ENCODE measurements around the gene SYNDIG1. TPM values are rescaled to one million over a fixed set of nuclear protein-coding genes. Genes with fewer than 3 reads are reported as not detected.

SYNDIG1 gene
- total RNA-seq, 4 donors from 2014 or later, result 0.20 to 1.3 (median 0.66) TPM; not detected in 1

DNA sequence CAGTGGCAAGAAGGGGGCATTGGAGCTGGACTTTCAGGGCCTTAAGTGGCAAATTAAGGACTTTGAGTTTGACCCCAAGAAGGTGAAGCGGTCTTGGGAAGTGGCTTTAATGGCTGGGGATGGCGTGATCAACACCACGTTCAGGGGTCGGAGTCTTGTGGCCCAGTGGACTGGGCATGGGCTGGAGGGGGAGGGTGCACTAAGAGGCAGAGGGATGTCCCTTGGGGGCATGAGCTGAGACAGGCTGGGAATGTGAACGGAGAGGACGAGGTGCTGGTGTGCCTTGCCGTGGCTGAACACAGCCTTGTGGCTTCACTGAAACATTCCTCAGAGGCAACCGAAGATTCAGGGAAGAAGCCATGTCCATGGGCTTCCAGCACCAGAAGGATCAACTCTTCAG lies 227.0 kb downstream of the SYNDIG1 start:
- intact Hi-C loops (cut with DNase I; ENCODE audit: low total_unique reads) (no loop called here), in situ Hi-C loops (cut with MboI; ENCODE audit: low sequenced_read_pairs in 4 of 4) (no loop called here)
- Histone ChIP-seq H3K9me3 (no peaks in the 10 kb centered on the region), H3K27me3 (no peaks in the 10 kb centered on the region), H3K4me3 (no peak overlapping the region), H3K27ac (no peak overlapping the region), H3K36me3 (no peaks in the 10 kb centered on the region), H3K4me1 (no peaks in the 10 kb centered on the region)
- ATAC-seq, result no peak
- no peak for DNase-seq
- no peak for TF ChIP-seq POLR2A (IDR thresholded peaks at IDR 0.05)
- TF ChIP-seq, protein P1, sequence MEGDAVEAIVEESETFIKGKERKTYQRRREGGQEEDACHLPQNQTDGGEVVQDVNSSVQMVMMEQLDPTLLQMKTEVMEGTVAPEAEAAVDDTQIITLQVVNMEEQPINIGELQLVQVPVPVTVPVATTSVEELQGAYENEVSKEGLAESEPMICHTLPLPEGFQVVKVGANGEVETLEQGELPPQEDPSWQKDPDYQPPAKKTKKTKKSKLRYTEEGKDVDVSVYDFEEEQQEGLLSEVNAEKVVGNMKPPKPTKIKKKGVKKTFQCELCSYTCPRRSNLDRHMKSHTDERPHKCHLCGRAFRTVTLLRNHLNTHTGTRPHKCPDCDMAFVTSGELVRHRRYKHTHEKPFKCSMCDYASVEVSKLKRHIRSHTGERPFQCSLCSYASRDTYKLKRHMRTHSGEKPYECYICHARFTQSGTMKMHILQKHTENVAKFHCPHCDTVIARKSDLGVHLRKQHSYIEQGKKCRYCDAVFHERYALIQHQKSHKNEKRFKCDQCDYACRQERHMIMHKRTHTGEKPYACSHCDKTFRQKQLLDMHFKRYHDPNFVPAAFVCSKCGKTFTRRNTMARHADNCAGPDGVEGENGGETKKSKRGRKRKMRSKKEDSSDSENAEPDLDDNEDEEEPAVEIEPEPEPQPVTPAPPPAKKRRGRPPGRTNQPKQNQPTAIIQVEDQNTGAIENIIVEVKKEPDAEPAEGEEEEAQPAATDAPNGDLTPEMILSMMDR (IDR thresholded peaks at IDR 0.05 in 4 of 5, conservative IDR thresholded peaks at IDR 0.05 in 1 of 5), result no peak

DNA sequence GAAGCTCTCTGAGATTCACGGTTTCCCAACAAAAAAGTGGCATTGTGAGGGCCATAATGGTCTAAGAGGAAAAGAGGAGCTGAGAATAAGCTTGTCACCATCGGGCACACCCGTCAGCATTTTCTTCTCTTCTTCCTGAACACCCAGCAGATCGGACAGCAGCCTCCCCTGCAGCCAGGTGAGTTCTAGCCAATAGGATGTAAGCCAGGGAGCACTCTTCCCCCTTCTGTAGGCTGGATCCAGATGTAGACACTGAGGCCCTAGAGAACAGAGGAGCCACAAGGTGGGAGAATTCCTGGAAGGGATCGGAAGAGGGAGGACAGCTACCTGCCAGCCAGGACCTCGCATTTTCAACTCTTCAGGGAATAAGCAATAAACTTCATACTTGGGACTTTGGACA lies 228.0 kb downstream of the SYNDIG1 start:
- intact Hi-C loops (cut with DNase I; ENCODE audit: low total_unique reads) (no loop called here), in situ Hi-C loops (cut with MboI; ENCODE audit: low sequenced_read_pairs in 4 of 4) (no loop called here)
- Histone ChIP-seq H3K27ac (no peak overlapping the region), H3K36me3 (no peaks in the 10 kb centered on the region), H3K4me1 (no peaks in the 10 kb centered on the region), H3K4me3 (no peak overlapping the region), H3K9me3 (no peaks in the 10 kb centered on the region), H3K27me3 (no peaks in the 10 kb centered on the region)
- ATAC-seq, result no peak
- TF ChIP-seq, protein P1 (IDR thresholded peaks at IDR 0.05 in 4 of 5, conservative IDR thresholded peaks at IDR 0.05 in 1 of 5), result no peak
- no peak for TF ChIP-seq POLR2A (IDR thresholded peaks at IDR 0.05)
- DNase-seq, result no peak

DNA sequence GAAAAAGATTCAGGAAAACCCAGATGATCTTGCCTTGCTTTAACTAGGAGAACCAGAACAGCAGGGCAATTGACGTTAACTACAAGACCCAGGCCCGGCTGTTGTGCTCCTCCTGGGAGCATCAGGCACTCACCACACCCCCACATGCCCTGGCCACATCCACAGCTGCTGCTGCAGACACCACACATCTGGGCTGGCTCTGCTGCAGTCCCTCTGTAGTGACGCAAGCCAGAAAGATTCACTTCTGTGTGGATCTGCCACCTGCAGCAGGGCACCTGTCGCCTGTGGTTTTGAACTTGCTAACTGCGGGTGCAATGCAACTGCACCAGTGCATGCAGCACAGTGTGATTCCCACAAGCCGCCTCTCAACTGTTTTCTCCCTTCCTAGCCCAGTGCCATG lies 228.8 kb downstream of the SYNDIG1 start:
- intact Hi-C loops (cut with DNase I; ENCODE audit: low total_unique reads), result no loop called here
- Histone ChIP-seq H3K27ac (no peak overlapping the region), H3K4me1 (no peaks in the 10 kb centered on the region), H3K27me3 (no peaks in the 10 kb centered on the region), H3K4me3 (no peak overlapping the region), H3K9me3 (no peaks in the 10 kb centered on the region), H3K36me3 (no peaks in the 10 kb centered on the region)
- ATAC-seq (no peak), DNase-seq (no peak)
- in situ Hi-C loops (cut with MboI; ENCODE audit: low sequenced_read_pairs in 4 of 4), result no loop called here
- TF ChIP-seq POLR2A (IDR thresholded peaks at IDR 0.05), result no peak
- TF ChIP-seq, protein P1 (IDR thresholded peaks at IDR 0.05 in 4 of 5, conservative IDR thresholded peaks at IDR 0.05 in 1 of 5), result no peak

DNA sequence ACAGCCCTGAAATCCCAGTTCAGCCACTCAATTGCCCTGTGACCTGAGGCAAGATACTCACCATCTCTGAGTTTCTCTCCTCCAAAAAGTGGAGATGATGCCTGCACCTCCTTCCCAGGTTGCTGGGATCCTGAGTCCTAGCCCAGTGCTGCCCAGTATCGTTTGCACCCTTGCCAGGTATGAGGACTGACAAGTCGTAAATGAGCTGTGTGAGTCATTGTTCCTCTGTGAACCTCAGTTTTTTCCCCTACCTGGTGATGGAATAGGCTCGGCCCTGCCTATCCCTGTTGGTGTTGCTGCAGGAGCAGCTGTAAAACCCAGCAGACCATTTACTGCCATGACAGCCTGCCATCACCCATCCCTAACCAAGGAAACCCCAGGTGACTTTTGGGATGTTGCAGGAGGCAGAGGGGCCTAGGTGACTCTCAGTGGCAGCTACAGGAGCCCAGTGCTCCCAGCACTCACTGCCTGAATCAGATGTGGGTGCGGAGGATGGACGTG lies 229.3 kb downstream of the SYNDIG1 start:
- no peak for DNase-seq
- Histone ChIP-seq H3K27me3 (no peaks in the 10 kb centered on the region), H3K4me3 (no peak overlapping the region), H3K4me1 (no peaks in the 10 kb centered on the region), H3K36me3 (no peaks in the 10 kb centered on the region), H3K9me3 (no peaks in the 10 kb centered on the region), H3K27ac (no peak overlapping the region)
- in situ Hi-C loops (cut with MboI; ENCODE audit: low sequenced_read_pairs in 4 of 4), result no loop called here
- ATAC-seq, result no peak
- no peak for TF ChIP-seq POLR2A (IDR thresholded peaks at IDR 0.05)
- TF ChIP-seq, protein P1 (IDR thresholded peaks at IDR 0.05 in 4 of 5, conservative IDR thresholded peaks at IDR 0.05 in 1 of 5), result no peak
- intact Hi-C loops (cut with DNase I; ENCODE audit: low total_unique reads), result no loop called here

All from gastrocnemius medialis (tissue), 4 donors.